Measurements from ENCODE around the gene PIGS. TPM values are rescaled to one million over a fixed set of nuclear protein-coding genes. Genes with fewer than 3 reads are reported as not detected.

The PIGS gene
- total and polyA plus RNA-seq, 2 donors (not counting 3 experiments of a cell fraction or from before 2014, with no cell fraction given) = 71.3 to 110 TPM

GRCh38 chr17:28599311-28600184, 28.2 kb upstream of the PIGS start:
- no peaks in the 10 kb centered on the region for H3K36me3 ChIP-seq (ENCODE audit: control insufficient read depth in 2 of 2, extremely low read depth in 1 of 2, insufficient read depth in 2 of 2, low read length in 2 of 2)
- TF ChIP-seq POLR2A (IDR thresholded peaks at IDR 0.05; ENCODE audit: low read depth, low read length) (no peak), EZH2 (IDR thresholded peaks at IDR 0.05; ENCODE audit: borderline replicate concordance, low read depth, low read length, severe bottlenecking) (no peak), JUN (IDR thresholded peaks at IDR 0.05; ENCODE audit: borderline replicate concordance, insufficient read depth, insufficient read length, low read depth) (peak; percentile 55), FOS (IDR thresholded peaks at IDR 0.05; ENCODE audit: borderline replicate concordance, insufficient read depth, low read length) (peak; percentile 72), MYC (IDR thresholded peaks at IDR 0.05; ENCODE audit: low read depth, low read length) (no peak), POLR2AphosphoS5 (IDR thresholded peaks at IDR 0.05; ENCODE audit: insufficient read depth, low read depth, low read length) (no peak), GATA2 (IDR thresholded peaks at IDR 0.05; ENCODE audit: insufficient read depth, insufficient read length, low read depth, low read length) (no peak)
- TF ChIP-seq, protein P1, sequence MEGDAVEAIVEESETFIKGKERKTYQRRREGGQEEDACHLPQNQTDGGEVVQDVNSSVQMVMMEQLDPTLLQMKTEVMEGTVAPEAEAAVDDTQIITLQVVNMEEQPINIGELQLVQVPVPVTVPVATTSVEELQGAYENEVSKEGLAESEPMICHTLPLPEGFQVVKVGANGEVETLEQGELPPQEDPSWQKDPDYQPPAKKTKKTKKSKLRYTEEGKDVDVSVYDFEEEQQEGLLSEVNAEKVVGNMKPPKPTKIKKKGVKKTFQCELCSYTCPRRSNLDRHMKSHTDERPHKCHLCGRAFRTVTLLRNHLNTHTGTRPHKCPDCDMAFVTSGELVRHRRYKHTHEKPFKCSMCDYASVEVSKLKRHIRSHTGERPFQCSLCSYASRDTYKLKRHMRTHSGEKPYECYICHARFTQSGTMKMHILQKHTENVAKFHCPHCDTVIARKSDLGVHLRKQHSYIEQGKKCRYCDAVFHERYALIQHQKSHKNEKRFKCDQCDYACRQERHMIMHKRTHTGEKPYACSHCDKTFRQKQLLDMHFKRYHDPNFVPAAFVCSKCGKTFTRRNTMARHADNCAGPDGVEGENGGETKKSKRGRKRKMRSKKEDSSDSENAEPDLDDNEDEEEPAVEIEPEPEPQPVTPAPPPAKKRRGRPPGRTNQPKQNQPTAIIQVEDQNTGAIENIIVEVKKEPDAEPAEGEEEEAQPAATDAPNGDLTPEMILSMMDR (IDR thresholded peaks at IDR 0.05; ENCODE audit: extremely low read depth in 1 of 2, insufficient read depth in 1 of 2, low read depth in 1 of 2, low read length in 2 of 2) = no peak
- TF ChIP-seq, protein P2, sequence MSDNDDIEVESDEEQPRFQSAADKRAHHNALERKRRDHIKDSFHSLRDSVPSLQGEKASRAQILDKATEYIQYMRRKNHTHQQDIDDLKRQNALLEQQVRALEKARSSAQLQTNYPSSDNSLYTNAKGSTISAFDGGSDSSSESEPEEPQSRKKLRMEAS (IDR thresholded peaks at IDR 0.05; ENCODE audit: insufficient read depth, insufficient read length) = no peak
- CTCF ChIA-PET = interaction anchor here (0.9 to 3.8 kb wide), 3 partner anchors 10 to 50 kb away, joined by 5 to 41 read pairs (median 6); no protein-coding TSS in a partner anchor
- DNase-seq (ENCODE audit: low read depth, low spot score) (peak; percentile 87), FAIRE-seq (peak; percentile 91)
- no peaks in the 10 kb centered on the region for H3K9me3 ChIP-seq (replicated peaks; ENCODE audit: control insufficient read depth, insufficient read depth, low read length)
- H3K4me3 ChIP-seq (replicated peaks in 1 of 3; ENCODE audit: insufficient read depth in 1 of 3, low read depth in 1 of 3, low read length in 3 of 3) = peak overlapping the region; percentile 61 to 90 (median 68)
- peak overlapping the region; percentile 78 for H3K4me2 ChIP-seq (ENCODE audit: insufficient read depth, low read length)
- H3K9me1 ChIP-seq (replicated peaks; ENCODE audit: control insufficient read depth, extremely low read depth, insufficient read depth, low read length) = no peaks in the 10 kb centered on the region
- peaks cover 14% of the 10 kb centered on the region for H3K79me2 ChIP-seq (ENCODE audit: control insufficient read depth, insufficient read depth, low read length)
- dilution Hi-C loops (cut with MboI; ENCODE audit: extremely low pct_ligation_motif_present, low sequenced_read_pairs) (no loop called here), intact Hi-C loops (cut with micrococcal nuclease) (loop anchor here (1.0 to 2.0 kb wide), 2 partner anchors 23 to 51 kb away; partner anchors contain the start of gene ALDOC)
- H3K27ac ChIP-seq (ENCODE audit: insufficient read depth, low read depth, low read length) = peak overlapping the region; percentile 95
- POLR2A ChIA-PET = no interaction called here
- H4K20me1 ChIP-seq (replicated peaks; ENCODE audit: control insufficient read depth, extremely low read depth, insufficient read depth, low read length) = no peaks in the 10 kb centered on the region
- H3K4me1 ChIP-seq (ENCODE audit: control insufficient read depth, extremely low read depth, insufficient read depth, low read length) = peaks cover 18% of the 10 kb centered on the region
- H2AFZ ChIP-seq (ENCODE audit: low read depth, low read length) = peak overlapping the region; percentile 71
- BruUV-seq (replicated peaks) = TSS peak; percentile 92
- peak overlapping the region; percentile 94 for H3K9ac ChIP-seq (replicated peaks; ENCODE audit: extremely low read depth, insufficient read depth, low read length)
- H3K27me3 ChIP-seq (ENCODE audit: control insufficient read depth in 2 of 2, insufficient read depth in 2 of 2, low read length in 2 of 2) = no peaks in the 10 kb centered on the region

All from endothelial cell of umbilical vein (primary cell).